Fibroblast of skin of left quadriceps (primary cell): ENCODE results near the gene DUXB.

ENCODE experiments used
- DNase-seq, 2 experiments: peaks; one replicate each; pipeline ENCODE4 v3.0.0-alpha.2; 2013; ENCODE audit warnings: low read depth in 2 of 2

Gene DUXB

DNA sequence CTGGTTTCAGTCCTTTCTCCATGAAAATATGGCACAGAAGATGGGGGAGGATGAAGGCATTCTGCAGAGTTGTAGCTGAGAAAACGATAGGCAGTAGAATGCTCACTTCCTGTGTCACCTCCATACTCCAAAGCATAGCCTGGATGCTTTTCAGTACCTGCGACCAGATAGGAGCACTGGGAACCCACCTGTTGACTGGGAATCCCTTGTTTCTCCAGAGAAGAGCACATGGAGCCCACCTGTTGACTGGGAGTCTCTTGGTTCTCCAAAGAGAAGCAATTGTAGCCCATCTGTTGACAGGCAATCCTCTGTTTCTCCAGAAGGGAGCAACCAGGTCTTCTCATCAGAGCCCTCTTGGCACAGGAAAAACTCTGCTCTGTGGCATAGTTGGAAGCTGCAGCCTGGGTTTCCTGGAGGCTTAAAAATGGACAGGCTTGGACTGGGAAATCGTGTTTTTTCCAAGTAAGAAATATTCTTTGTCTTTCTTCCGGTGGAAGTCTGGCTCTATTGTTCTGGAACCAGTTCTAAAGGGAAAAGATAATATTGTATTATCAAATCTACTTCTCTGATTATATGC, 40.4 kb downstream of the DUXB start:
- DNase-seq = no peak

DNA sequence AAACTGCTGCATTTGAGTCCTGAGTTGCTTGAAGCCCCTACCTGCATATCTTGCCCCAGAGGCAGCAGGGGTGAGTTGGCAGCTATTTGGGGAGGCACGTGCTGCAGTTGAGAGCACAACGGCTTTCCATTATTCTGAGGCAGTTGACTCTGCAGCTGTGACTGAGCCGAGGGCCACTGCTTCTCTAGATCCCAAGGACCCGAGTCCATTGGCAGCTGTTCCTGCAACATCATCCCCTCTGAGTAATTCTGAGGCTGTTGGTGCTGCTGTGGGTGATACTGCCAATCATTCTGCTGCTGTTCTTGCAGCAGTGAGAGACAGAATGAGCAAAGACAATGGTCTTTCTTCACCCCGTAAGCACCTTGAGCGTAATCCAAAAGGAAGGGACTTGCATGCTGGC, 40.9 kb downstream of the DUXB start:
- DNase-seq = no peak

DNA sequence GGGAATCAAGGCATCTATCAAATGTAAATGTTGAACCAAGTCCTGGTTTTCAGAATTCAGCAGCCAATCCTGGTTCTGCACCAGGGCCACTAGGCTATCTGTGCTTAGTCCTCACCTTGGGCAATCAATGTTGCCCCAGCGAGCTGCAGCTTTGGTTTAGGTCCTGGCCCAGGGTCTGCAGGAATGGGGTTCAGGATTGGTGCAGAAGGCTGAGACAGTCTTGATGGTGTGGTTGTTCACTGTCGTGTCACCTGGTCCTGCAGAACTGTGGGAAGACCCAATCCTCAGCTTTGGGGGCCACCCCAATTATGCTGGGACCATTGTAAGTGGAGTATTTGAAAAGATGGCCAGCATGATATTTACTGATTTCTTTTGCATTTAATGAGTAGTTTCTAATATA, 43.1 kb downstream of the DUXB start:
- DNase-seq = no peak

DNA sequence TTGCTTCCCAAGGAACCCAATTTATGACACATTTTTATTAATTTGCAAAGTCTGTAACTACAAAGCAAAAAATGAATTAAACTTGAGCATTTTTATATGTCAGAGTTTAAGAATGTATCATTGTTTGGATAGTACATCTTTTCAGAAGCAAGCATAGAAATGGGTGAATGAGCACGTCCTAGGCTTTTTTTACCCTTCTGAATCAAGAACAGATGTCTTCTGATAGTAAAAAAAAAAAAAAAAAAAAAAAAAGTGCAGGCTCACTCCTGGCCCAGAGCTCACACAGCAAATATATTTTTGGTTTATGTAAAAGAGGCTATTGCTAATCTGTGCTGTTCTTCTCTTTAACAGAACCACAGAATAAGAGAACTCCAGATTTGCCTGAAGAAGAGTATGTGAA, 47.3 kb downstream of the DUXB start:
- peak; percentile 62 to 63 for DNase-seq

DNA sequence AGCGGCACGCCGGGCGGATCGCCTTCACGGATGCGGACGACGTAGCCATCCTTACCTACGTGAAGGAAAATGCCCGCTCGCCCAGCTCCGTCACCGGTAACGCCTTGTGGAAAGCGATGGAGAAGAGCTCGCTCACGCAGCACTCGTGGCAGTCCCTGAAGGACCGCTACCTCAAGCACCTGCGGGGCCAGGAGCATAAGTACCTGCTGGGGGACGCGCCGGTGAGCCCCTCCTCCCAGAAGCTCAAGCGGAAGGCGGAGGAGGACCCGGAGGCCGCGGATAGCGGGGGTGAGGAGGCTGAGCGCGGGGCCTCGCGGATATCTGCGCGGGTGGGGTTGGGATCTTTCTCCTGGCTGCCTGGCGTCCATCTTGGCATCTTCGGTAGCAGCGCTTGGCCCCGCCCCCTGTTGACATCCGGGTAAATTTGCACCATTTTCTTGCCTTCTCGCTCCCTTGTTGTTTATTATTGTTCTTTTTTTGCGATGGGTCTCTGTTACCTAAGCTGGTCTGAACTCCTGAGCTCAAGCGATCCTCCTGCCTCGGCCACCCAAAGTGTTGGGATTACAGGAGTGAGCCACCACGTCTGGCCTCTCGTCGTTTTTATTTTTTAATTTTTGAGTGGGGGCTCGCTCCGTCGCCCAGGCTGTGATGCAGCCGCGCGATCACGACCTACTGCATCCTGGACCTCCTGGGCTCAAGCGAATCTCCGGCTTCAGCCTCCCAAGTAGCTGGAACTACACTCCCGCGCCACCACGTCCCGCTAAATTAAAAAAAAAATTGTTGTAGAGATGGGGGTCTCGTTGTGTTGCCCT, 52.8 kb downstream of the DUXB start:
- peak; percentile 33 to 42 for DNase-seq

DNA sequence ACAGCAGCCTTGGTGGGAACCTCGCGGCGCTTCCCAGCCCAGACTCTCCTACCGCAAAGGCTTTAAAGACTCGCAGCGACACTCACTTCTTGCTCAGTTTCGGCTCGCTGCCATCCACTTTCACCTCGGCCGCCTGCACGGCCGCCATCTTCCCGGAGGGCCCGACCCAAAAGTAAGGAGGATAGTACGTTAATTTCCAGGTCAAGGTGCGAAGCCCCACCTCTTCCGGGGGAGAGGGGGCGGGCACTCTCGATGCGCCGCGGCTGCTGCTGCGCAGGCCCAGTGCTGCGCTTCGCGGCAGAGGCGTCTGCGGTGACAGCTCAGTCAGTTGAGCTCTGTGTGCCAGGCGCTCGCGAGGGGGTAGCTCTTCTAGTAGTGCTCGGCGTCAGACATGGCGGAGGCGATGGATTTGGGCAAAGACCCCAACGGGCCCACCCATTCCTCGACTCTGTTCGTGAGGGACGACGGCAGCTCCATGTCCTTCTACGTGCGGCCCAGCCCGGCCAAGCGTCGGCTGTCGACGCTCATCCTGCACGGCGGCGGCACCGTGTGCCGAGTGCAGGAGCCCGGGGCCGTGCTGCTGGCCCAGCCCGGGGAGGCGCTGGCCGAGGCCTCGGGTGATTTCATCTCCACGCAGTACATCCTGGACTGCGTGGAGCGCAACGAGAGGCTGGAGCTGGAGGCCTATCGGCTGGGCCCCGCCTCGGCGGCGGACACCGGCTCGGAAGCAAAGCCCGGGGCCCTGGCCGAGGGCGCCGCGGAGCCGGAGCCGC, 53.6 kb downstream of the DUXB start, which contains the start of the genes KARS1 and TERF2IP:
Gene KARS1 (minus strand): TSS at position 174 of the 773 bp plus-strand sequence. CDS start 26 bp downstream, at position 148.
Gene TERF2IP (plus strand): TSS at position 282 of the 773 bp plus-strand sequence. CDS start 110 bp downstream, at position 392.
- peak; percentile 72 to 80 for DNase-seq

DNA sequence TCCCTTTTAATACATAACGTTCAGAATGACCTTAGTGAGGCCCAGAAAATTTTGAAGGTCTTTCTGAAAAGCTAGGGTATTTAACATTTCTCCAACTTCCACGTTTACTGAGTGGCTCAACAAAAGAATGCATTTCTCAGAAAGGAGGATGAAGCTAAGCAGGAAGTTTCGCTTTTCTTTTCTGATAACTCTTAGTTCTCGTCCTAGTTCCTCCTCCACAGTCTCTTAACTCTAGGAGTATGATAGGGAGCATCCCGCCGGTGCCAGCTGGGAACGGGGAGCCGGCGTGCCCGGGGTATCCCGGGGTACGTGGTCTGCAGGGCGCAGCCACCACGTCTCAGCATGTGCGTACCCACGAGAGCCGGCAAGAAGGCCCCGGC, 54.2 kb downstream of the DUXB start:
- no peak for DNase-seq

DNA sequence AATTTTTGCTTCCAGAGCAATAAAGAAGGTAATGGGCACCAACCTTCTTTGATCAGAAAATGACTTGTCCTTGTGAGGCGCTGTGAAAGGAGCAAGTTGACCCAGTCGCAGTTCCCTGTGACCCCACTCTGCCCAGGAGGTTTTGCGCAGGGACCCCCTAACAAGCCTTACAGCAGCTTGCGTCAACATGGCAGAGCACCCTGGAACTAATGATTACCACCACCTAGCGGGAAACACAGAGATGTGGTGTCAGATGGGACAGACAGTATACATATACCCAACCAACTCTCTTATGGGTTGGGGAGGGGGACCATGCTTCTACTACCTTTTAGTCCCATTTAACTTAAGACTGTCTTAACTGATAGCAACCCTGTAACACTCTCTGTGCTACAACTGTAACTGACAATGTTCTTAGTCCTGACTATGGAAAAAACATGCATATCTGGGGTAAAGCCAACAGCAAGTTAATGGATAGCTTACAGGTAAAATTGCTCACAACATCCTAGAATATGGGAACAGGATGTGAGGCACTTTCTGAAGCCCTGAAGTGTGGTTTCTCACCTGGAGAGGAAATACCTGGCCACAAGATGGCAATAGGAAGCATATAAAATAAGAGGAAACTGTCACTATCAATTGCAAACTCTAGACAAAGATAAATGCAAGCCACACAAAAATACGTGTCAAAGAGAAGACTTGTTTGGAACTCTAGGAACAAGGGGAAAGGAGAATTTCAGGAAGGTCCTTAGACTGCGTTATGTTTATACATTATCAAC, 56.8 kb downstream of the DUXB start:
- no peak for DNase-seq
